Measurements from ENCODE around the gene SLC2A11. TPM values are rescaled to one million over a fixed set of nuclear protein-coding genes. Genes with fewer than 3 reads are reported as not detected.
"Not testable (repeated sequence)": the region's sequence is repeated elsewhere in the genome, so short reads cannot be mapped to it uniquely, and the experiment has no call there.

Gene SLC2A11
- polyA plus RNA-seq, 3 donors: 6.2 to 12.3 (median 10.3) TPM

DNA sequence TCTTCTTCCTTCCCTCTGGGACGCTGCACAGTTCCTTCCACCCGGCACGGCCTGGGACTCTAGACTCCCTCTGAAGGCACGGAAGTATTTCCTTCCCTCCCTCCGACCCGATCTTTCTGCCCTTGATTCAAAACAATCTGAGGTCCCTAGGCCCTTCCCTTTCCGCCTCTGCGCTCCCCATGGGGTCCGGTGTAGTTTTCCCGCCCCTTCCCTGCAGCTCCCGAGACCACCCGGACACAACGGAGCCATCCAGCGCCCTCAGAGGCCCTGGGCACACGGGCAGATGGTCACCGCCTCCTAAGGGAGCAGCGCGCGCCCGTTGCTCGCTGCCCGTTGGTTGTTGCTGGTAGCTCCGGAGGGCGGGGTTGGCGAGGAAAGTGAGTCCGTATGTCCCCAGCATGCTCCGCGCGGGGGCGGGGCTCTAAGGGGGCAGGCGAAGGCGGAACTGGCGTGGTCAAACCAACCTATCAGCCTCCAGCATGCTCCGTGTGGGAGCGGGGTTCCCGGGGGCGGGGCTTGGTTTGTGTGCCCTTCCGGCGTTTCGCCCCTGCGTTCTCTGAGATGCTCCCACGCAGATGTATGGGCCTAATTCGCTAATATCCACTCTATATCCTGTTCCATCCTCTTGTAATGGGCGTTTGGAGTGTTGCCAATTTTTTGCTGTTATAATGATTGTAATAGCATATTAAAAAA, 56.1 kb downstream of the SLC2A11 start:
- WGBS, 3 donors: 0 to 1% (median 0%) methylated on average over 44 of the region's 44 CpGs

DNA sequence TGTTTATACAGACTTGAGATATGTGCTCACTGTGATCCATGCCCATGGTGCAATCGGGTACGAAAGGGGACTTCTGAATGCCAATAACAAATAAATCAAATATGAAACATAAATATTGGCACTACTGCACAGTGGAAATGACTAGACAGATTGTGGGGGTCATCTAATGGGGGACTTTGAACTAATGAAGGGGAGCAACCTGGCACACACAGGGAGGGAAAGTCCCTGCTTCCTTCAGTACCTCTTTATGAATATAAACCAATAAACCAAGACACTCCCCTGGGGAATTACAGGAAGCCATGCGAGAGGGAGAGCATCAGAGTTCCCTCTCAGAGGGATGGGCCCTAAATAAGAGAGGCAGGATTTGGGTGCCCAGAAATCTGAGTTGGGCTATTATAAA, 57.6 kb downstream of the SLC2A11 start:
- 80 to 88% (median 80%) methylated on average over 3 of the region's 3 CpGs for WGBS, 3 donors

More for the DNA sequence above, 56.1 kb downstream of the SLC2A11 start:
- H3K27ac ChIP-seq (ENCODE audit: low read depth, low read length): peak overlapping the region; percentile 51

DNA sequence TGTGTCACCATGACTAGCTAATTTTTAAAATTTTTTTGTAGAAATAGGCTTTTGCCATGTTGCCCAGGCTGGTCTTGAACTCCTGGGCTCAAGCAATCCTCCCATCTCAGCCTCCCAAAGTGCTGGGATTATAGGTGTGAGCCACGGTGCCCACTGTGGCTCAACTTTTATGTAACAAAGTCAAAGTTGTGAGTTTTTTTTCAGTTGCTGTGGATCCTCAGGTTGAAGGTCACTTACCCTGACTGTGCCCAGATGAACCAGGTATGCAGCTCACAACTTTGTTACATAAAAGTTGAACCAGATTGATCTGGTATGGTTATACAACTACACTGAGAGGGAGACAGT, 62.6 kb downstream of the SLC2A11 start:
- 53 to 94% (median 94%) methylated on average over 1 of the region's 1 CpG for WGBS, 3 donors
- H3K27ac ChIP-seq (ENCODE audit: low read depth, low read length): not testable (repeated sequence)

More for the DNA sequence above, 57.6 kb downstream of the SLC2A11 start:
- no peak overlapping the region for H3K27ac ChIP-seq (ENCODE audit: low read depth, low read length)

DNA sequence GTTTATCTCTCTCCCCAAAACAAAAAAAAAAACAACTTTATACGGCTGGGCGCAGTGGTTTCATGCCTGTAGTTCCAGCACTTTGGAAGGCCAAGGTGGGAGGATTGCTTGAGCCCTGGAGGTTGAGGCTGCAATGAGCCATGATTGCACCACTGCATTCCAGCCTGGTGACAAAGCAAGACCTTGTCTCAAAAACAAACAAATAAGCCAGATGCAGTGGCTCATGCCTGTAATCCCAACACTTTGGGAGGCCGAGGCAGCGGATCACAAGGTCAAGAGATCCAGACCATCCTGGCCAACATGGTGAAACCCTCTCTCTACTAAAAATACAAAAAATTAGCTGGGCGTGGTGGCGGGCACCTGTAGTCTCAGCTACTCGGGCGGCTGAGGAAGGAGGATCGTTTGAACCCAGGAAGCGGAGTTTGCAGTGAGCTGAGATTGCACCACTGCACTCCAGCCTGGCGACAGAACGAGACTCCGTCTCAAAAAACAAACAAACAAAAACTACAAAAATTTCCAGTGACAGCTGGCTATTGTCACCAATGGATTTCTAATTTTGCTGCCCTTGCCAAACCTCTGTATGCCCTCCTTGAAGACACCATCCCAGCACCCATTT, 64.0 kb downstream of the SLC2A11 start:
- 70 to 93% (median 91%) methylated on average over 13 of the region's 13 CpGs for WGBS, 3 donors
- not testable (repeated sequence) for H3K27ac ChIP-seq (ENCODE audit: low read depth, low read length)

DNA sequence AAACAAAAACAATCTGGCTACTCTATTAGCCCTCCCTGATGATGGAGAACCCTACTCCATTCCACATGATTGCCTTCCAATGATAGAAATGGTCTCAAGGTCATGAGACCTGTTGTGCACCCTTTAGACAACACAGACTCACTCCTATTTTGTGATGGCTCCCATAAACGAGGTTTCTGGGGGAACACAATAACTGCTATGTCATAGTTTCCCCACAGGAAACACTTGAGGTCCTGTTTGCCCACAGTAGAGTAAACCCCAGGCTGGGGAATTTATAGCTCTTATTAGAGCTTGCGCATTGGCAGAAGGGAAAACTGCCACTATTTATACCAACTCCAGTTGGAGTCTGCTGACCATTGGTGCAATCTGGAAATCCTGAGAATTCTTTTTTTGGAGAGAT, 65.2 kb downstream of the SLC2A11 start:
- 43 to 64% (median 55%) methylated on average over 2 of the region's 2 CpGs for WGBS, 3 donors
- H3K27ac ChIP-seq (ENCODE audit: low read depth, low read length): no peak overlapping the region

DNA sequence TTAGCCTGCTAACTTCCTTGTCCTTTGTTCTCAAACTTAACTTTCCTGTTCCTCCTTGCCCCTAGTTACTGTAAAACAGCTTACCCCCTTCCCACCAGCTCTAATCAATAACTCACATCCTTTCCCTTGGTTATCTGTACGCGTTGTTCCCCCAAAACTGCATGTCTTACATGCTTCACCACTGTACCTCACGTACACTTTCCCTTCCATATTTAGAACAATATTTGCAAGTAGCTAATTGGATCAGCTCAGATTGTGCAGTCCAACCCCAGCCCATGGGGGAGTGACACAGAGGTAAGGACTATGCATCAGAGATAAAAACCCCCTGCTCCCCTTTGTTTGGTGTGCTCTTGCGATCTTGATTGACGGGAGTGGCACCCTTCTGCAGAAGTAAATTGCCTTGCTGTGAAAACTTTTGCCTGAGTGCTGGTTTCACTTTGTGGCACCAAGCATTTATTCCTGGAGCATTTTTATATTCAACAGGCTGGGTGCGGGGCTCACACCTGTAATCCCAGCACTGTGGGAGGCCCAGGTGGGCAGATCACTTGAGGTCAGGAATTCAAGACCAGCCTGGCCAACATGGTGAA, 67.4 kb downstream of the SLC2A11 start:
- 78 to 92% (median 81%) methylated on average over 6 of the region's 6 CpGs for WGBS, 3 donors

DNA sequence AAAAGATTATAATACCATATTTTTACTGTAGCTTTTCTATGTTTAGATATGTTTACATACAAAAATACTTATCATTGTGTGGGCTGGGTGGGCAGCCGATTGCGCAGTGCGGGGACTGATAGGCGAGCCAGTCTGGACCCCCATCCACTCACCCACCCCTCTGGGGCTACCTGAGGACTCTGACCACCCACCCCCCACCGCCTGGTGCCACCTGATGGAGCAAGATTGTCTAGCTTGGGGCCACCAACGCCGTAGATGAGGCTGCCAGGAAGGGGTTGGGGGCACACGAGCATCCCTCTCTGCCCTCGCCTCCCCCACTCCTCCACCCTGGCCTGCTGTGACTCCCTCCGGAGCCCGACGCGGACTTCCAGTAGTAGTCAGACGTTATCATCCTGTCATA, 68.9 kb downstream of the SLC2A11 start:
- 71 to 81% (median 78%) methylated on average over 14 of the region's 14 CpGs for WGBS, 3 donors
- H3K27ac ChIP-seq (ENCODE audit: low read depth, low read length): no peak overlapping the region

More for the DNA sequence above, 67.4 kb downstream of the SLC2A11 start:
- H3K27ac ChIP-seq (ENCODE audit: low read depth, low read length): no peak overlapping the region

Other genes with a start within 250 kb of the SLC2A11 start
- gene DRICH1, start 225.6 kb upstream of the SLC2A11 start, polyA plus RNA-seq: under 1 TPM; 0.12 to 0.56 (median 0.18) TPM
- 10 to 100 TPM in 1 of 3 donors, 1 to 10 TPM in 1, under 1 TPM in 1; 0.40 to 13.9 (median 9.5) TPM for gene RGL4, start 166.9 kb upstream of the SLC2A11 start, polyA plus RNA-seq
- 1 to 10 TPM in 2 of 3 donors, under 1 TPM in 1; 0.71 to 1.3 (median 1.0) TPM for gene ZNF70, start 106.8 kb upstream of the SLC2A11 start, polyA plus RNA-seq
- 1 to 10 TPM in 1 of 3 donors, under 1 TPM in 1, not detected in 1; 0.87 to 1.1 TPM for gene VPREB3, start 103.5 kb upstream of the SLC2A11 start, polyA plus RNA-seq
- gene C22orf15, start 94.9 kb upstream of the SLC2A11 start, polyA plus RNA-seq: under 1 TPM in 1 of 3 donors, not detected in 2; 0.12 TPM
- gene CHCHD10, start 89.9 kb upstream of the SLC2A11 start, polyA plus RNA-seq: 100 to 1,000 TPM in 2 of 3 donors, 10 to 100 TPM in 1; 75.1 to 432 (median 284) TPM
- gene MMP11, start 85.0 kb upstream of the SLC2A11 start, polyA plus RNA-seq: 1 to 10 TPM in 2 of 3 donors, under 1 TPM in 1; 0.66 to 1.9 (median 1.6) TPM
- 10 to 100 TPM; 33.5 to 50.1 (median 38.6) TPM for gene SMARCB1, start 70.9 kb upstream of the SLC2A11 start, polyA plus RNA-seq
- 10 to 100 TPM in 1 of 3 donors, 1 to 10 TPM in 1, under 1 TPM in 1; 0.79 to 26.4 (median 1.9) TPM for gene DERL3, start 18.9 kb upstream of the SLC2A11 start, polyA plus RNA-seq
- gene MIF, start 36.5 kb downstream of the SLC2A11 start, polyA plus RNA-seq: 100 to 1,000 TPM; 327 to 436 (median 380) TPM
- gene GSTT2B, start 103.3 kb downstream of the SLC2A11 start, polyA plus RNA-seq: 10 to 100 TPM in 2 of 3 donors, 1 to 10 TPM in 1; 6.2 to 12.9 (median 10.0) TPM
- gene DDTL, start 109.0 kb downstream of the SLC2A11 start, polyA plus RNA-seq: 10 to 100 TPM in 1 of 3 donors, 1 to 10 TPM in 2; 1.8 to 10.6 (median 3.1) TPM
- 100 to 1,000 TPM; 237 to 642 (median 528) TPM for gene DDT, start 116.6 kb downstream of the SLC2A11 start, polyA plus RNA-seq
- gene GSTT2, start 122.3 kb downstream of the SLC2A11 start, polyA plus RNA-seq: 1 to 10 TPM in 1 of 3 donors, under 1 TPM in 1, not detected in 1; 0.28 to 2.7 TPM
- gene GSTT4, start 147.6 kb downstream of the SLC2A11 start, polyA plus RNA-seq: not detected
- gene CABIN1, start 153.4 kb downstream of the SLC2A11 start, polyA plus RNA-seq: 10 to 100 TPM; 11.2 to 21.0 (median 14.2) TPM

Measured in adipose tissue (tissue), 3 donors.